HepG2 (cell line): ENCODE measurements around the gene JDP2. TPM values are rescaled to one million over a fixed set of nuclear protein-coding genes. Genes with fewer than 3 reads are reported as not detected.

Experiments
- ATAC-seq: fragments of 200-7000 bp; cut with Tn5 transposase; 3 replicates; pipeline ENCODE4 v1.9.1; 2020; ENCODE audit warnings: mild to moderate bottlenecking, moderate library complexity
- BruUV-seq: library from RNA; stranded (reverse); fragments of 400-500 nt; replicated peaks from 2 replicates; lab custom pipeline; 2021; lab: Mats Ljungman, UMichigan
- CTCF ChIA-PET: fragments of 300-600 bp; formaldehyde crosslinking; extraction: SDS; loops from one replicate; lab custom pipeline; 2021; ENCODE audit warnings: low total read pairs, inconsistent platforms, low intra/inter-chr PET ratio; lab: Yijun Ruan, JAX
- POLR2A ChIA-PET: fragments of 350-600 bp; sonication (Branson Sonifier 250); formaldehyde crosslinking; loops from one replicate; lab custom pipeline; 2020; ENCODE audit warnings: antibody characterized with exemption, inconsistent platforms; lab: Yijun Ruan, JAX
- DNase-seq: peaks from one replicate; pipeline ENCODE4 v3.0.0-alpha.2; 2015; ENCODE audit warnings: low spot score
- FAIRE-seq: peaks from 3 replicates; lab custom pipeline; 2011; peaks lifted over from hg19 to GRCh38; lab: Jason Lieb, UNC
- H2AFZ ChIP-seq: one replicate; pipeline ENCODE4 v1.6.1; 2011; ENCODE audit warnings: low read length, inconsistent platforms
- H3K27ac ChIP-seq: fragments of 300-600 bp; 3 replicates; pipeline ENCODE4 v1.8.0; 2011; ENCODE audit warnings: mixed run types, mild to moderate bottlenecking, mixed read lengths, low read length, inconsistent platforms; ENCODE audit not compliant: insufficient read depth; ENCODE audit errors: extremely low read length
- H3K27me3 ChIP-seq, 2 experiments: fragments of 200-600 bp in 1 of 2; 2 replicates in 1 of 2; 3 replicates in 1 of 2; pipeline versions ENCODE4 v1.6.0 to v1.8.0; 2011; ENCODE audit warnings: low read length in 2 of 2, mild to moderate bottlenecking in 2 of 2, moderate library complexity in 2 of 2, inconsistent platforms in 1 of 2; ENCODE audit not compliant: insufficient read depth in 2 of 2, control insufficient read depth in 1 of 2
- H3K36me3 ChIP-seq, 2 experiments: fragments of 200-600 bp in 1 of 2; replicated peaks in 1 of 2; 2 replicates in 1 of 2; 3 replicates in 1 of 2; pipeline versions ENCODE4 v1.5.1 to v1.8.0; 2011; ENCODE audit warnings: low read length in 2 of 2, inconsistent platforms in 1 of 2; ENCODE audit not compliant: insufficient read depth in 2 of 2, control insufficient read depth in 1 of 2
- H3K4me1 ChIP-seq: 2 replicates; pipeline ENCODE4 v1.5.1; 2012; ENCODE audit warnings: low read length, inconsistent platforms; ENCODE audit not compliant: insufficient read depth
- H3K4me2 ChIP-seq: 2 replicates; pipeline ENCODE4 v1.6.0; 2011; ENCODE audit warnings: low read depth, low read length, inconsistent platforms
- H3K4me3 ChIP-seq, 3 experiments: fragments of 200-600 bp in 1 of 3; sonication (generic), shearing (Covaris generic) in 1 of 3; replicated peaks in 1 of 3; 2 replicates each; pipeline ENCODE4 v1.5.1; 2011 to 2016; ENCODE audit warnings: low read length in 3 of 3, inconsistent platforms in 2 of 3, low read depth in 2 of 3, mild to moderate bottlenecking in 2 of 3, control low read depth in 1 of 3, mixed read lengths in 1 of 3; ENCODE audit not compliant: insufficient read depth in 1 of 3
- H3K79me2 ChIP-seq: one replicate; pipeline ENCODE4 v1.6.1; 2011; ENCODE audit warnings: low read length, inconsistent platforms; ENCODE audit not compliant: insufficient read depth
- H3K9ac ChIP-seq: 2 replicates; pipeline ENCODE4 v1.6.0; 2011; ENCODE audit warnings: mild to moderate bottlenecking, low read depth, low read length, inconsistent platforms; ENCODE audit not compliant: insufficient read depth
- H3K9me3 ChIP-seq: 2 replicates; pipeline ENCODE4 v1.5.1; 2012; ENCODE audit warnings: mild to moderate bottlenecking, low read length
- H4K20me1 ChIP-seq: 2 replicates; pipeline ENCODE4 v1.6.0; 2011; ENCODE audit warnings: inconsistent platforms, mild to moderate bottlenecking, low read length, moderate library complexity; ENCODE audit not compliant: insufficient read depth
- AHR ChIP-seq: IDR thresholded peaks from 2 replicates; pipeline ENCODE4 v1.6.1; 2018; ENCODE audit warnings: missing genetic modification reagents, missing compliant biosample characterization
- GZF1 ChIP-seq: sonication (generic); formaldehyde crosslinking; IDR thresholded peaks from 2 replicates; pipeline ENCODE4 v1.5.1; 2020; ENCODE audit warnings: mild to moderate bottlenecking, missing genetic modification reagents
- ISL2 ChIP-seq: sonication (generic); formaldehyde crosslinking; IDR thresholded peaks from 2 replicates; pipeline ENCODE4 v1.5.0; 2020; ENCODE audit warnings: missing genetic modification reagents
- MEF2D ChIP-seq: sonication (generic); formaldehyde crosslinking; IDR thresholded peaks from 2 replicates; pipeline ENCODE4 v1.5.1; 2020; ENCODE audit warnings: mild to moderate bottlenecking, missing genetic modification reagents
- NFE2L2 ChIP-seq: fragments of 150-350 bp; IDR thresholded peaks from 2 replicates; pipeline ENCODE4 v1.6.1; 2014; ENCODE audit warnings: low read length
- ZBTB46 ChIP-seq: sonication (generic); formaldehyde crosslinking; IDR thresholded peaks from 2 replicates; pipeline ENCODE4 v1.4.0; 2020; ENCODE audit warnings: mild to moderate bottlenecking, missing genetic modification reagents, borderline replicate concordance
- ZNF180 ChIP-seq: sonication (generic); formaldehyde crosslinking; IDR thresholded peaks from 2 replicates; pipeline ENCODE4 v1.4.0; 2020; ENCODE audit warnings: low read depth, missing genetic modification reagents, borderline replicate concordance
- WGBS: methylation state at CpG from one replicate; pipeline ENCODE4 v1.1.6; 2017; ENCODE audit warnings: low lambda C conversion rate; 5-methylcytosine and 5-hydroxymethylcytosine counted together
- in situ Hi-C: cut with HindIII; loops from 2 replicates; pipeline ENCODE4 v1.10.0; 2017; ENCODE audit warnings: low pct_unique_long_range_greater_than_20kb; ENCODE audit not compliant: extremely low pct_ligation_motif_present
- intact Hi-C: fragments of 100-400 bp; cut with micrococcal nuclease; formaldehyde crosslinking; loops from one replicate; pipeline ENCODE4 v1.10.0; 2022; ENCODE audit not compliant: unreplicated experiment
- polyA plus RNA-seq, 8 experiments: library from polyadenylated mRNA; depleted of rRNA in 3 of 8; stranded (reverse) in 7 of 8; unstranded in 1 of 8; fragments of >200 nt; fragmentation: Illumina TruSeq in 4 of 8; extraction: Trizol in 4 of 8; gene quantifications; 2 replicates each; pipeline versions ENCODE4 v1.2.1 to v1.2.3, GENCODE V29; 2011 to 2016; ENCODE audit warnings: low read depth in 4 of 8, missing spikeins in 1 of 8, mixed read lengths in 1 of 8; ENCODE audit not compliant: insufficient read depth in 1 of 8
- total RNA-seq, 5 experiments: library from RNA; depleted of rRNA; stranded (reverse); fragments of >200 nt; fragmentation: Illumina TruSeq; extraction: Trizol; gene quantifications; 2 replicates each; pipeline ENCODE4 v1.2.3, GENCODE V29; 2016; ENCODE audit warnings: low read depth in 1 of 5

JDP2 gene
- total and polyA plus RNA-seq, 2 of the 13 experiments (the other 11 are each of a cell fraction or from before 2014, with no cell fraction given), result 8.0 to 8.9 TPM

GRCh38 chr14:75442642-75443041, 14.8 kb downstream of the JDP2 start:
- H3K4me2 ChIP-seq, result no peak overlapping the region
- FAIRE-seq (no peak), ATAC-seq (no peak)
- H3K9me3 ChIP-seq, result no peaks in the 10 kb centered on the region
- no peaks in the 10 kb centered on the region for H3K4me1 ChIP-seq
- WGBS, result 80% methylated on average over 8 of the region's 8 CpGs
- H2AFZ ChIP-seq, result no peak overlapping the region
- POLR2A ChIA-PET, result no interaction called here
- H3K27ac ChIP-seq, result no peak overlapping the region
- H3K9ac ChIP-seq, result no peak overlapping the region
- TF ChIP-seq ZBTB46 (CRISPR knock-in tag) (no peak), MEF2D (CRISPR knock-in tag) (no peak), GZF1 (CRISPR knock-in tag) (no peak), ZNF180 (CRISPR knock-in tag) (no peak), NFE2L2 (peak; percentile 31; the same call in 1 of the 2 replicates), ISL2 (no peak), AHR (CRISPR knock-in tag) (no peak)
- TF ChIP-seq, all 625 proteins: peak for 1
- Histone ChIP-seq H3K79me2 (no peaks in the 10 kb centered on the region), H3K27me3 (no peaks in the 10 kb centered on the region), H4K20me1 (no peaks in the 10 kb centered on the region; the same call in 1 of the 2 replicates), H3K4me3 (no peak overlapping the region), H3K36me3 (peaks cover 7 to 67% of the 10 kb centered on the region in 2 experiments; a peak in 4 of 5 replicates)
- in situ Hi-C loops, result no loop called here
- BruUV-seq, result no TSS peak
- intact Hi-C loops, result no loop called here
- DNase-seq, result no peak
- CTCF ChIA-PET, result no interaction called here
